IMR-90 (cell line): ENCODE data around the gene NRIP2.

ENCODE experiments used
- CTCF ChIP-seq: conservative IDR thresholded peaks from 2 replicates; pipeline ENCODE4 v1.5.1; 2012; ENCODE audit warnings: mild to moderate bottlenecking, low read depth, low read length, improper control_type of control experiment
- MXI1 ChIP-seq: IDR thresholded peaks from 2 replicates; pipeline ENCODE4 v1.6.1; 2012; ENCODE audit warnings: low read depth, mild to moderate bottlenecking, low read length, moderate library complexity, borderline replicate concordance
- NFE2L2 ChIP-seq: fragments of 150-350 bp; IDR thresholded peaks from 2 replicates; pipeline ENCODE4 v1.6.1; 2016; ENCODE audit warnings: low read depth, mild to moderate bottlenecking, low read length
- POLR2A ChIP-seq: IDR thresholded peaks from 2 replicates; pipeline ENCODE4 v1.6.1; 2012; ENCODE audit warnings: mild to moderate bottlenecking, low read depth, low read length
- RAD21 ChIP-seq: IDR thresholded peaks from 2 replicates; pipeline ENCODE4 v1.6.1; 2012; ENCODE audit warnings: low read length, improper control_type of control experiment
- RCOR1 ChIP-seq: IDR thresholded peaks from 2 replicates; pipeline ENCODE4 v1.6.1; 2012; ENCODE audit warnings: mild to moderate bottlenecking, low read length, improper control_type of control experiment; ENCODE audit not compliant: insufficient replicate concordance
- RFX5 ChIP-seq: IDR thresholded peaks from 2 replicates; pipeline ENCODE4 v1.8.0; 2012; ENCODE audit warnings: low read depth, mild to moderate bottlenecking, low read length, moderate library complexity
- SMC3 ChIP-seq: fragments of 150-350 bp; IDR thresholded peaks from 2 replicates; pipeline ENCODE4 v1.6.1; 2016; ENCODE audit warnings: low read depth, mild to moderate bottlenecking, antibody characterized with exemption, low read length, moderate library complexity

- TF ChIP-seq CTCF (no peak), MXI1 (no peak), POLR2A (no peak), RAD21 (no peak), SMC3 (no peak), RFX5 (no peak), NFE2L2 (no peak), RCOR1 (no peak)
Measured at GRCh38 chr12:2862876-2863275, 28.0 kb upstream of the NRIP2 start.
